Measurements from ENCODE around the gene SEC63. TPM values are rescaled to one million over a fixed set of nuclear protein-coding genes. Genes with fewer than 3 reads are reported as not detected.

Gene SEC63
- total RNA-seq, 4 donors from 2014 or later: 24.6 to 50.3 (median 28.5) TPM

- no peak overlapping the region for H3K4me3 ChIP-seq
- no peaks in the 10 kb centered on the region for H3K4me1 ChIP-seq
- WGBS, 2 donors (ENCODE audit: low coverage in 1 of 2): 58 to 67% methylated on average over 3 of the region's 3 CpGs
- no peak for DNase-seq
- TF ChIP-seq EP300 (IDR thresholded peaks at IDR 0.05; ENCODE audit: low read depth) (no peak), POLR2AphosphoS5 (IDR thresholded peaks at IDR 0.05) (no peak), CTCF (IDR thresholded peaks at IDR 0.05) (no peak), POLR2A (IDR thresholded peaks at IDR 0.05) (no peak)
- H3K27me3 ChIP-seq: no peaks in the 10 kb centered on the region
- no peak overlapping the region for H3K27ac ChIP-seq
- intact Hi-C loops (cut with DNase I; ENCODE audit: low total_unique reads): no loop called here
- in situ Hi-C loops (cut with MboI; ENCODE audit: low pct_ligation_motif_present in 1 of 4, low pct_unique_long_range_greater_than_20kb in 1 of 4, low sequenced_read_pairs in 3 of 4): no loop called here
- peaks cover 0 to 19% (median 8%) of the 10 kb centered on the region in 4 donors for H3K36me3 ChIP-seq
- no peaks in the 10 kb centered on the region for H3K9me3 ChIP-seq
Observed at GRCh38 chr6:107868867-107869611, 89.0 kb downstream of the SEC63 start.

DNA sequence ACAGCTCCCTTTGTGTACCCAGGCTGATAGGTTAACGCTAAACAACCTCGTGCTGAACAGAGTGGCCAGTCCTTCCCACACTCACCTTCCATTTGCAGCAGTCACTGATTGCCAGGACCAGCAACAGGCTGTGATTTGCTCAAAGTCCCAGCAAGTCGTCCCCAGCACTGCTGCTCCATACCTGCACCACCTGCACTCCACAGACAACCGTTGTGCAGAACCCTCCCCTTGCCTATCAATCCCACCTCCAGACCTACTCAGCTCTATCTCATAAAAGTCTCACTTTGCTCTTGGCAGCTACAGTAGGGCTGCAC lies 90.7 kb downstream of the SEC63 start:
- peaks cover 0 to 16% (median 6%) of the 10 kb centered on the region in 4 donors for H3K36me3 ChIP-seq
- intact Hi-C loops (cut with DNase I; ENCODE audit: low total_unique reads) (no loop called here), in situ Hi-C loops (cut with MboI; ENCODE audit: low pct_ligation_motif_present in 1 of 4, low pct_unique_long_range_greater_than_20kb in 1 of 4, low sequenced_read_pairs in 3 of 4) (no loop called here)
- no peak for DNase-seq
- no peaks in the 10 kb centered on the region for H3K27me3 ChIP-seq
- peak in 1 of 5 experiments; percentile 3 for TF ChIP-seq CTCF (IDR thresholded peaks at IDR 0.05)
- no peak for TF ChIP-seq EP300 (IDR thresholded peaks at IDR 0.05; ENCODE audit: low read depth)
- no peak overlapping the region for H3K27ac ChIP-seq
- H3K4me1 ChIP-seq: no peaks in the 10 kb centered on the region
- no peak overlapping the region for H3K4me3 ChIP-seq
- no peaks in the 10 kb centered on the region for H3K9me3 ChIP-seq
- 0 to 15% methylated on average over 1 to 4 of the region's 4 CpGs for WGBS, 2 donors (ENCODE audit: low coverage in 1 of 2)

- Histone ChIP-seq H3K36me3 (peaks cover 0 to 16% (median 4%) of the 10 kb centered on the region in 4 donors), H3K4me3 (no peak overlapping the region), H3K4me1 (no peaks in the 10 kb centered on the region), H3K27me3 (no peaks in the 10 kb centered on the region), H3K9me3 (no peaks in the 10 kb centered on the region), H3K27ac (no peak overlapping the region)
- intact Hi-C loops (cut with DNase I; ENCODE audit: low total_unique reads): no loop called here
- in situ Hi-C loops (cut with MboI; ENCODE audit: low pct_ligation_motif_present in 1 of 4, low pct_unique_long_range_greater_than_20kb in 1 of 4, low sequenced_read_pairs in 3 of 4): no loop called here
- WGBS, 2 donors (ENCODE audit: low coverage in 1 of 2): 38 to 40% methylated on average over 10 to 11 of the region's 11 CpGs
- no peak for DNase-seq
- no peak for TF ChIP-seq EP300 (IDR thresholded peaks at IDR 0.05; ENCODE audit: low read depth)
- peak; percentile 39 to 46 (median 42) for TF ChIP-seq CTCF (IDR thresholded peaks at IDR 0.05)
Observed at GRCh38 chr6:107866606-107867301, 91.3 kb downstream of the SEC63 start.

- in situ Hi-C loops (cut with MboI; ENCODE audit: low pct_ligation_motif_present in 1 of 4, low pct_unique_long_range_greater_than_20kb in 1 of 4, low sequenced_read_pairs in 3 of 4) (no loop called here), intact Hi-C loops (cut with DNase I; ENCODE audit: low total_unique reads) (no loop called here)
- Histone ChIP-seq H3K4me1 (no peaks in the 10 kb centered on the region), H3K27me3 (no peaks in the 10 kb centered on the region), H3K27ac (no peak overlapping the region), H3K9me3 (no peaks in the 10 kb centered on the region), H3K4me3 (no peak overlapping the region), H3K36me3 (no peaks in the 10 kb centered on the region)
- TF ChIP-seq CTCF (IDR thresholded peaks at IDR 0.05) (no peak), POLR2AphosphoS5 (IDR thresholded peaks at IDR 0.05) (no peak)
- no peak for DNase-seq
- 76 to 82% methylated on average over 4 to 5 of the region's 5 CpGs for WGBS, 2 donors (ENCODE audit: low coverage in 1 of 2)
Observed at GRCh38 chr6:107864226-107865127, 93.5 kb downstream of the SEC63 start.
